Myometrial cell (primary cell): ENCODE data around the gene FAM20A. TPM values are rescaled to one million over a fixed set of nuclear protein-coding genes. Genes with fewer than 3 reads are reported as not detected.

Experiments used
- total RNA-seq: library from RNA; depleted of rRNA; stranded (reverse); fragments of >200 nt; gene quantifications from 2 replicates; pipeline ENCODE4 v1.2.3, GENCODE V29; 2015

Gene FAM20A
- total RNA-seq: 7.6 and 21.9 TPM in 2 replicates

DNA sequence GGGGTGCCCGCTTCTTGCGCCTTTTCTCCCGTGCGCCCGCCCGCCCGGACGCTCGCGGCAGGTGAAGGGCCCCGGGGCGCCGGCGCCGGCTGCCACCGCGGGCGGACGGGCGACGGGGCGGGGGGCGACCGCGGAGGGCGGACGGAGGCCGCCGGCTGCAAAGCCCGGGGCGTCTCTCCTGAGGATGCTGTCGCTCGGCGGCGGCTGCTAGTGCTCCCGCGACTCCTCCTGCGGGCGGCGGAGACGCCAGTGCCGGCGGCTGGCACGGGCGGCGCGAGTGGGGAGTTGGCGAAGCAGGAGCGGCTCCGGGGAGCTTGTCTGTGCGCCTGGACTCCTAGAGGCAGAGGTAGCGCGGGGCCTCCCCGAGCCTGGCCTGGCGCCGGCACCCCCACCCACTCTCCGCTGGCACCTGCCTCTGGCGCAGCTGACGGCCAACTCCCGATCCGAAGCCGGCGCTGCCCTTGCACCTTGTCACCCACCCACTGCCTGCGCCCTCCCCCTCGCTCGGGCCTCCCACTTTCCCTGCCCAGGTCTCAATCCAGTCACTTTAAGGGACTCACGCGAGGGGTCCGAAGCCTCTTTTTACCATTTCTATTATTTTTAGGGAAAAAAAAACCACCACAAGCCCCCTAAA, at the start of gene FAM20A:
Gene FAM20A, minus strand, starts transcription at position 437 of the 634 bp plus-strand sequence. CDS start 701 bp downstream, outside the sequence.

GRCh38 chr17:68512247-68512959, 88.8 kb downstream of the FAM20A start, which contains the start of gene PRKAR1A:
PRKAR1A (plus strand) TSS chr17:68512430; CDS start chr17:68515400, 2,970 bp downstream.

Other genes starting within 250 kb of the FAM20A start
- 73.2 and 75.0 TPM in 2 replicates for gene WIPI1, start 143.9 kb downstream of the FAM20A start, total RNA-seq
- gene PRKAR1A, start 88.9 kb downstream of the FAM20A start, total RNA-seq: 175 and 209 TPM in 2 replicates